GM12878 (cell line): Measurements from ENCODE around the gene PPP2R3B. TPM values are rescaled to one million over a fixed set of nuclear protein-coding genes. Genes with fewer than 3 reads are reported as not detected.
A peak's percentile ranks its signal among the peaks of the same experiment; 100 is the strongest.

Source experiments
- ATAC-seq: fragments of 200-7000 bp; cut with Tn5 transposase; 3 replicates; pipeline ENCODE4 v1.9.1; 2020; ENCODE audit warnings: mild to moderate bottlenecking, moderate library complexity
- BruUV-seq: library from RNA; stranded (reverse); fragments of 400-500 nt; replicated peaks from 2 replicates; lab custom pipeline; 2021; lab: Mats Ljungman, UMichigan
- CTCF ChIA-PET: fragments of 300-600 bp; sonication (Branson Sonifier 250); formaldehyde crosslinking; extraction: SDS; loops from one replicate; lab custom pipeline; 2021; ENCODE audit warnings: inconsistent platforms; lab: Yijun Ruan, JAX
- POLR2A ChIA-PET: fragments of 350-600 bp; formaldehyde crosslinking; extraction: SDS; loops from one replicate; lab custom pipeline; 2021; ENCODE audit warnings: inconsistent platforms; lab: Charles Lee
- RAD21 ChIA-PET: fragments of 300-600 bp; sonication (Branson Sonifier 250); formaldehyde crosslinking; loops from one replicate; lab custom pipeline; 2023; ENCODE audit warnings: antibody characterized with exemption; ENCODE audit not compliant: unreplicated experiment; lab: Charles Lee
- SMC1A ChIA-PET: fragments of 300-600 bp; sonication (Branson Sonifier 250); formaldehyde crosslinking; loops from one replicate; lab custom pipeline; 2023; ENCODE audit not compliant: unreplicated experiment, uncharacterized antibody; lab: Charles Lee
- DNase-seq: peaks from one replicate; pipeline ENCODE4 v3.0.0-alpha.2; 2011; ENCODE audit warnings: low read depth, low spot score
- FAIRE-seq: peaks from 3 replicates; lab custom pipeline; 2011; peaks lifted over from hg19 to GRCh38; lab: Jason Lieb, UNC
- H2AFZ ChIP-seq: 2 replicates; pipeline ENCODE4 v1.6.0; 2011; ENCODE audit warnings: low read depth, low read length, control low read depth; ENCODE audit not compliant: control insufficient read depth
- H3K27ac ChIP-seq: 2 replicates; pipeline ENCODE4 v1.5.1; 2011; ENCODE audit warnings: control low read depth; ENCODE audit not compliant: control insufficient read depth, insufficient read depth
- H3K27me3 ChIP-seq, 2 experiments: replicated peaks in 1 of 2; 2 replicates each; pipeline versions ENCODE4 v1.6.0 to v1.6.1; 2011; ENCODE audit warnings: low read length in 1 of 2; ENCODE audit not compliant: control insufficient read depth in 2 of 2, insufficient read depth in 2 of 2
- H3K36me3 ChIP-seq, 2 experiments: 2 replicates each; pipeline ENCODE4 v1.5.1; 2011; ENCODE audit warnings: low read length in 1 of 2; ENCODE audit not compliant: control insufficient read depth in 2 of 2, insufficient read depth in 2 of 2
- H3K4me1 ChIP-seq: 2 replicates; pipeline ENCODE4 v1.6.1; 2011; ENCODE audit warnings: mild to moderate bottlenecking, low read length, moderate library complexity, mixed read lengths; ENCODE audit not compliant: control insufficient read depth, insufficient read depth
- H3K4me2 ChIP-seq: 2 replicates; pipeline ENCODE4 v1.6.0; 2011; ENCODE audit warnings: control low read depth; ENCODE audit not compliant: control insufficient read depth, insufficient read depth
- H3K4me3 ChIP-seq: fragments of 200-600 bp; sonication (generic); 2 replicates; pipeline ENCODE4 v1.5.1; 2016
- H3K79me2 ChIP-seq: 2 replicates; pipeline ENCODE4 v1.6.0; 2011; ENCODE audit warnings: low read length; ENCODE audit not compliant: control insufficient read depth, insufficient read depth
- H3K9ac ChIP-seq: 2 replicates; pipeline ENCODE4 v1.8.0; 2011; ENCODE audit warnings: low read length, control low read depth, mixed read lengths; ENCODE audit not compliant: control insufficient read depth, insufficient read depth
- H3K9me3 ChIP-seq: replicated peaks from 3 replicates; pipeline ENCODE4 v1.5.1; 2011; ENCODE audit warnings: mild to moderate bottlenecking, low read length; ENCODE audit not compliant: control insufficient read depth, insufficient read depth
- H4K20me1 ChIP-seq: 2 replicates; pipeline ENCODE4 v1.6.0; 2011; ENCODE audit not compliant: control insufficient read depth, insufficient read depth
- ATF3 ChIP-seq: IDR thresholded peaks from 2 replicates; pipeline ENCODE4 v1.6.1; 2011; ENCODE audit warnings: low read depth, mild to moderate bottlenecking, low read length, moderate library complexity, borderline replicate concordance; ENCODE audit errors: extremely low read depth
- JUNB ChIP-seq: IDR thresholded peaks from 2 replicates; pipeline ENCODE4 v1.6.1; 2016; ENCODE audit warnings: antibody characterized with exemption, mild to moderate bottlenecking
- JUND ChIP-seq: IDR thresholded peaks from 2 replicates; pipeline ENCODE4 v1.6.1; 2012; ENCODE audit warnings: low read depth, mild to moderate bottlenecking, low read length, improper control_type of control experiment, moderate library complexity
- POLR2A ChIP-seq: IDR thresholded peaks from 2 replicates; pipeline ENCODE4 v1.6.1; 2011; ENCODE audit warnings: low read depth, mild to moderate bottlenecking, low read length
- USF1 ChIP-seq: IDR thresholded peaks from 2 replicates; pipeline ENCODE4 v1.6.1; 2011; ENCODE audit warnings: borderline replicate concordance, low read depth, mild to moderate bottlenecking, moderate library complexity, mixed read lengths, low read length; ENCODE audit not compliant: insufficient read depth; ENCODE audit errors: extremely low read length
- ZBTB40 ChIP-seq: fragments of 450-650 bp; IDR thresholded peaks from 2 replicates; pipeline ENCODE4 v1.6.1; 2016; ENCODE audit warnings: mild to moderate bottlenecking, moderate library complexity, borderline replicate concordance
- ZNF592 ChIP-seq: fragments of 450-650 bp; IDR thresholded peaks from 2 replicates; pipeline ENCODE4 v1.6.1; 2017; ENCODE audit warnings: mild to moderate bottlenecking, moderate library complexity
- WGBS: methylation state at CpG from one replicate; pipeline ENCODE4 v1.1.6; 2016; ENCODE audit warnings: low lambda C conversion rate; ENCODE audit not compliant: insufficient replicate concordance, insufficient coverage; ENCODE audit errors: missing lambda C conversion rate; 5-methylcytosine and 5-hydroxymethylcytosine counted together
- in situ Hi-C: fragments of 300-500 bp; cut with MboI; formaldehyde crosslinking; loops from 9 replicates; pipeline ENCODE4 v1.14.3; 2018; ENCODE audit warnings: mixed read lengths
- intact Hi-C: fragments of 100-400 bp; cut with micrococcal nuclease; formaldehyde crosslinking; loops from one replicate; pipeline ENCODE4 v1.14.2; 2022; ENCODE audit not compliant: unreplicated experiment
- polyA plus RNA-seq, 11 experiments: library from polyadenylated mRNA; depleted of rRNA in 4 of 11; unstranded in 6 of 11; stranded (reverse) in 5 of 11; fragments of >200 nt; fragmentation: Nextera tagmentation in 4 of 11; fragmentation: Illumina TruSeq in 1 of 11; extraction: Ambion mirVana in 4 of 11; extraction: Trizol in 1 of 11; gene quantifications; 1 replicate in 1 of 11; 2 replicates in 10 of 11; pipeline versions ENCODE4 v1.2.1 to v1.2.3, GENCODE V29; 2011 to 2016; ENCODE audit warnings: inconsistent platforms in 2 of 11, missing spikeins in 2 of 11, low read depth in 1 of 11
- total RNA-seq, 4 experiments: library from RNA; depleted of rRNA in 3 of 4; stranded (reverse); fragments of >200 nt in 3 of 4; fragmentation: Illumina TruSeq in 1 of 4; extraction: Trizol in 1 of 4; gene quantifications; 2 replicates each; pipeline versions ENCODE4 v1.2.1 to v1.2.3, GENCODE V29; 2013 to 2021

Gene PPP2R3B
- total and polyA plus RNA-seq, 10 of the 15 experiments (the other 5 are each of a cell fraction or from before 2014, with no cell fraction given): 0.11 to 34.3 (median 9.7) TPM; not detected in 1

GRCh38 chrX:311156-312129 is 75.3 kb downstream of the PPP2R3B start:
- H3K27ac ChIP-seq: no peak overlapping the region
- H4K20me1 ChIP-seq: no peaks in the 10 kb centered on the region
- peaks cover 17 to 24% of the 10 kb centered on the region in 2 experiments for H3K36me3 ChIP-seq
- no peaks in the 10 kb centered on the region for H3K79me2 ChIP-seq
- no peak overlapping the region for H3K9ac ChIP-seq
- TF ChIP-seq POLR2A: 0 out of 2 replicates have a peak, but pooled peaks have one; percentile 43
- TF ChIP-seq ZBTB40: no peak
- no peak for TF ChIP-seq JUNB
- TF ChIP-seq JUND: no peak
- no peak for TF ChIP-seq ZNF592
- TF ChIP-seq ATF3: no peak
- no peak for TF ChIP-seq USF1
- TF ChIP-seq, all 136 proteins: peak for 1
- Histone ChIP-seq H3K27me3 (no peaks in the 10 kb centered on the region), H3K4me2 (no peak overlapping the region), H3K9me3 (no peaks in the 10 kb centered on the region), H2AFZ (no peak overlapping the region), H3K4me1 (no peaks in the 10 kb centered on the region), H3K4me3 (no peak overlapping the region)
- POLR2A ChIA-PET: no interaction called here
- WGBS: over 99% methylated on average over 54 of the region's 69 CpGs
- ATAC-seq: no peak
- in situ Hi-C loops (no loop called here), intact Hi-C loops (loop anchor here (10.0 kb wide), 1 partner anchor 933 kb away; no protein-coding TSS in a partner anchor)
- SMC1A ChIA-PET: no interaction called here
- no peak for DNase-seq
- FAIRE-seq: no peak
- CTCF ChIA-PET: no interaction called here
- RAD21 ChIA-PET: no interaction called here
- BruUV-seq: TSS peak; percentile 22
